ENCODE data around the gene GTPBP8. TPM values are rescaled to one million over a fixed set of nuclear protein-coding genes. Genes with fewer than 3 reads are reported as not detected.

The GTPBP8 gene
- total and polyA plus RNA-seq, 10 of the 15 experiments (the other 5 are each of a cell fraction or from before 2014, with no cell fraction given): 10.3 to 29.0 (median 17.0) TPM

DNA sequence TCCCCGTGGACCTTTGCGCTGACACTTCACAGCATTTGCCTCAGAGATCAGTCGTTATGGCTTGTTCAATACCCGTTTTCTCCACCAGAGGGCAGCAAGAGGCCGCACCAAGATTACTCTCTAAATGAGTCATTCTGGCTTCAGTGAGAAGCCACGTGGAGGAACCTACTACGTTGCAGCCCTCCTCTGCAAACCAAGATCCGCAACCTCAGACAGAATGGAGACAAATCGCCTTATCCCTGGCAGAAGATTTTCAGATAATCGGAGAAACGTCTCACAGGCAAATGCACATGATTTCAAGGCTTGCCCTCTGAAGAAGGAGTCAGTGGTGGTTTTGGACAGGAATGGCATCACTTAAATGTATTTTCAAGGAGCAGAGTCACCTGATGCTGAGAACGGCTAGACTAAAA, 60.5 kb downstream of the GTPBP8 start (continued):
- TF ChIP-seq NFYB (IDR thresholded peaks at IDR 0.05; ENCODE audit: insufficient read depth, low read depth, low read length): no peak
- peak; percentile 49; the same call in 1 of the 2 replicates for TF ChIP-seq SMARCA5 (IDR thresholded peaks at IDR 0.05)
- TF ChIP-seq SUPT20H (IDR thresholded peaks at IDR 0.05; ENCODE audit: borderline replicate concordance, control insufficient read depth, low read depth, low read length): no peak
- 0 out of 2 replicates have a peak, but pooled peaks have one; percentile 21 for TF ChIP-seq ELK1 (IDR thresholded peaks at IDR 0.05; ENCODE audit: low read depth, low read length)
- 0 out of 2 replicates have a peak, but pooled peaks have one; percentile 63 for TF ChIP-seq NBN (IDR thresholded peaks at IDR 0.05)
- no peak for TF ChIP-seq ZNF592 (IDR thresholded peaks at IDR 0.05)
- 0 out of 2 replicates have a peak, but pooled peaks have one; percentile 31 for TF ChIP-seq ZNF24 (IDR thresholded peaks at IDR 0.05)
- peak; percentile 64 for TF ChIP-seq ATF7 (IDR thresholded peaks at IDR 0.05; ENCODE audit: low read depth)
- no peak for TF ChIP-seq MYB (IDR thresholded peaks at IDR 0.05; ENCODE audit: borderline replicate concordance, low read depth, low read length)
- no peak for TF ChIP-seq HDAC2 (IDR thresholded peaks at IDR 0.05)
- TF ChIP-seq RCOR1 (conservative IDR thresholded peaks at IDR 0.05; ENCODE audit: low read depth, low read length): 0 out of 2 replicates have a peak, but pooled peaks have one; percentile 72
- 0 out of 2 replicates have a peak, but pooled peaks have one; percentile 46 for TF ChIP-seq BMI1 (IDR thresholded peaks at IDR 0.05; ENCODE audit: borderline replicate concordance)
- peak; percentile 82 for TF ChIP-seq USF2 (IDR thresholded peaks at IDR 0.05; ENCODE audit: borderline replicate concordance, low read depth, low read length)
- TF ChIP-seq, protein P1, sequence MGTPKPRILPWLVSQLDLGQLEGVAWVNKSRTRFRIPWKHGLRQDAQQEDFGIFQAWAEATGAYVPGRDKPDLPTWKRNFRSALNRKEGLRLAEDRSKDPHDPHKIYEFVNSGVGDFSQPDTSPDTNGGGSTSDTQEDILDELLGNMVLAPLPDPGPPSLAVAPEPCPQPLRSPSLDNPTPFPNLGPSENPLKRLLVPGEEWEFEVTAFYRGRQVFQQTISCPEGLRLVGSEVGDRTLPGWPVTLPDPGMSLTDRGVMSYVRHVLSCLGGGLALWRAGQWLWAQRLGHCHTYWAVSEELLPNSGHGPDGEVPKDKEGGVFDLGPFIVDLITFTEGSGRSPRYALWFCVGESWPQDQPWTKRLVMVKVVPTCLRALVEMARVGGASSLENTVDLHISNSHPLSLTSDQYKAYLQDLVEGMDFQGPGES (IDR thresholded peaks at IDR 0.05): no peak
- peak; percentile 99 for TF ChIP-seq JUND (IDR thresholded peaks at IDR 0.05; ENCODE audit: low read depth, low read length)
- peak; percentile 28 to 61; a peak in 2 of 4 replicates for TF ChIP-seq BHLHE40 (IDR thresholded peaks at IDR 0.05; ENCODE audit: borderline replicate concordance in 1 of 2, low read depth in 2 of 2, low read length in 1 of 2)
- TF ChIP-seq CTCF (IDR thresholded peaks at IDR 0.05 in 2 of 3, conservative IDR thresholded peaks at IDR 0.05 in 1 of 3; ENCODE audit: control insufficient read depth in 2 of 3, extremely low read depth in 1 of 3, insufficient read depth in 1 of 3, low read depth in 3 of 3, low read length in 3 of 3): peak; percentile 85 to 93 (median 93); a peak in 5 of 6 replicates
- peak; percentile 90 for TF ChIP-seq DPF2 (IDR thresholded peaks at IDR 0.05)
- peak; percentile 88; the same call in 1 of the 2 replicates for TF ChIP-seq ZNF207 (IDR thresholded peaks at IDR 0.05; ENCODE audit: borderline replicate concordance)

Measured in GM12878 (cell line).